ENCODE results near the gene ICAM4. TPM values are rescaled to one million over a fixed set of nuclear protein-coding genes. Genes with fewer than 3 reads are reported as not detected.

Gene ICAM4
- total and polyA plus RNA-seq, 8 donors: 0.56 to 1.9 (median 0.85) TPM; not detected in 5

GRCh38 chr19:10325732-10326131, 39.0 kb downstream of the ICAM4 start:
- peaks cover 94 to 100% (median 99%) of the 10 kb centered on the region in 4 donors for H3K36me3 ChIP-seq
- intact Hi-C loops (cut with DNase I; ENCODE audit: low total_unique reads): loop anchor here (10.0 kb wide), 1 partner anchor 49 kb away; no protein-coding TSS in a partner anchor

GRCh38 chr19:10327793-10328192, 41.0 kb downstream of the ICAM4 start:
- peaks cover 9 to 18% (median 13%) of the 10 kb centered on the region in 4 donors for H3K4me1 ChIP-seq
- TF ChIP-seq EP300 (IDR thresholded peaks at IDR 0.05): no peak
- TF ChIP-seq CTCF (IDR thresholded peaks at IDR 0.05): no peak
- no peak for TF ChIP-seq POLR2A (IDR thresholded peaks at IDR 0.05)
- TF ChIP-seq POLR2AphosphoS5 (IDR thresholded peaks at IDR 0.05): no peak
- no peak overlapping the region for H3K27ac ChIP-seq
- intact Hi-C loops (cut with DNase I; ENCODE audit: low total_unique reads): loop anchor here (10.0 kb wide), 1 partner anchor 47 kb away; no protein-coding TSS in a partner anchor
- DNase-seq: no peak
- no peak overlapping the region for H3K4me3 ChIP-seq
- no peaks in the 10 kb centered on the region for H3K27me3 ChIP-seq
- H3K36me3 ChIP-seq: peaks cover 75 to 85% (median 79%) of the 10 kb centered on the region in 4 donors
- 81 to 88% (median 85%) methylated on average over 7 of the region's 7 CpGs for WGBS, 5 donors
- no peaks in the 10 kb centered on the region for H3K9me3 ChIP-seq

More at GRCh38 chr19:10325732-10326131, 39.0 kb downstream of the ICAM4 start:
- Histone ChIP-seq H3K27ac (no peak overlapping the region), H3K27me3 (no peaks in the 10 kb centered on the region), H3K4me3 (no peak overlapping the region), H3K4me1 (peaks cover 0 to 3% (median 0%) of the 10 kb centered on the region in 4 donors), H3K9me3 (no peaks in the 10 kb centered on the region)
- 84 to 90% (median 90%) methylated on average over 8 of the region's 8 CpGs for WGBS, 5 donors
- no peak for TF ChIP-seq CTCF (IDR thresholded peaks at IDR 0.05)
- no peak for TF ChIP-seq POLR2AphosphoS5 (IDR thresholded peaks at IDR 0.05)
- no peak for TF ChIP-seq EP300 (IDR thresholded peaks at IDR 0.05)
- no peak for TF ChIP-seq POLR2A (IDR thresholded peaks at IDR 0.05)
- DNase-seq: no peak

GRCh38 chr19:10328558-10329429, 42.0 kb downstream of the ICAM4 start:
- TF ChIP-seq EP300 (IDR thresholded peaks at IDR 0.05) (no peak), CTCF (IDR thresholded peaks at IDR 0.05) (no peak), POLR2AphosphoS5 (IDR thresholded peaks at IDR 0.05) (no peak), POLR2A (IDR thresholded peaks at IDR 0.05) (no peak)
- H3K9me3 ChIP-seq: no peaks in the 10 kb centered on the region
- H3K27me3 ChIP-seq: no peaks in the 10 kb centered on the region
- no peak overlapping the region for H3K4me3 ChIP-seq
- H3K4me1 ChIP-seq: peaks cover 9 to 22% (median 19%) of the 10 kb centered on the region in 4 donors
- DNase-seq: no peak
- intact Hi-C loops (cut with DNase I; ENCODE audit: low total_unique reads): loop anchor here (10.0 kb wide), 1 partner anchor 46 kb away; no protein-coding TSS in a partner anchor
- no peak overlapping the region for H3K27ac ChIP-seq
- 92 to 96% (median 95%) methylated on average over 14 to 41 of the region's 41 CpGs for WGBS, 5 donors
- H3K36me3 ChIP-seq: peaks cover 65 to 75% (median 69%) of the 10 kb centered on the region in 4 donors

GRCh38 chr19:10329555-10329954, 42.8 kb downstream of the ICAM4 start:
- H3K9me3 ChIP-seq: no peaks in the 10 kb centered on the region
- H3K27ac ChIP-seq: no peak overlapping the region
- H3K4me3 ChIP-seq: no peak overlapping the region
- peaks cover 58 to 67% (median 61%) of the 10 kb centered on the region in 4 donors for H3K36me3 ChIP-seq
- no peaks in the 10 kb centered on the region for H3K27me3 ChIP-seq
- H3K4me1 ChIP-seq: peaks cover 17 to 29% (median 26%) of the 10 kb centered on the region in 4 donors
- DNase-seq: no peak
- intact Hi-C loops (cut with DNase I; ENCODE audit: low total_unique reads): loop anchor here (10.0 kb wide), 1 partner anchor 45 kb away; no protein-coding TSS in a partner anchor
- TF ChIP-seq CTCF (IDR thresholded peaks at IDR 0.05): no peak
- 89 to 96% (median 95%) methylated on average over 13 of the region's 13 CpGs for WGBS, 5 donors

Measured in stomach (tissue), 9 donors.